ENCODE measurements around the gene PCCA.
"Not testable (repeated sequence)": the region's sequence is repeated elsewhere in the genome, so short reads cannot be mapped to it uniquely, and the experiment has no call there.

Gene PCCA

DNA sequence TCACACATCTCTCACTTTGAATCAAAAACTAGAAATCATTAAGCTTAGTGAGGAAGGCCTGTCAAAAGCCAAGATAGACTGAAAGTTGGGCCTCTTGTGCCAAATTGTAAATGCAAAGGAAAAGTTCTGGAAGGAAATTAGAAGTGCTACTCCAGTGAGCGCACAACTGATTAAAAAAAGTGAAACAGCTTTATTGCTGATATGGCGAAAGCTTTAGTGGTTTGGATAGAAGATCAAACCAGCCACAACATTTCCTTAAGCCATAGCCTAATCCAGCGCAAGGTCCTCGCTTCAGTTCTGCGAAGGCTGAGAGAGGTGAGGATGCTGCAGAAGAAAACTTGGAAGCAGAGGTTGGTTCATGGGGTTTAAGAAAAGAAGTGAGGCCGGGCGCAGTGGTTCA, 7.6 kb downstream of the PCCA start:
- DNase-seq (ENCODE audit: low spot score), result no peak

DNA sequence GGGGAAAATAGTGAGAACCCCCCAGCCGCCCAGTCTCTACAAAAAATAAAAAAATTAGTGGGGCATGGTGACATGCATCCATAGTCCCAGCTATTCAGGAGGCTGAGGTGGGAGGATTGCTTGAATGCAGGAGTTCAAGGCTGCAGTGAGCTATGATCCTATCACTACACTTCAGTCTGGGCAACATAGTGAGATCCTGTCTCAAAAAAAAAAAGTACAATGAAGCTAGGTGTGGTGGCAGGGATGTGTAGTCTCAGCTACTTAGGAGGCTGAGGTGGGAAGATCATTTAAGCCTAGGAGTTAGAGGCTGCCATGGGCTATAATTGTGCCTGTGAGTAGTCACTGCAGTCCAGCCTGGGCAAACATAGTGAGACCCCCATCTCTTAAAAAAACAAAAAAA, 8.9 kb downstream of the PCCA start:
- DNase-seq (ENCODE audit: low spot score), result no peak

DNA sequence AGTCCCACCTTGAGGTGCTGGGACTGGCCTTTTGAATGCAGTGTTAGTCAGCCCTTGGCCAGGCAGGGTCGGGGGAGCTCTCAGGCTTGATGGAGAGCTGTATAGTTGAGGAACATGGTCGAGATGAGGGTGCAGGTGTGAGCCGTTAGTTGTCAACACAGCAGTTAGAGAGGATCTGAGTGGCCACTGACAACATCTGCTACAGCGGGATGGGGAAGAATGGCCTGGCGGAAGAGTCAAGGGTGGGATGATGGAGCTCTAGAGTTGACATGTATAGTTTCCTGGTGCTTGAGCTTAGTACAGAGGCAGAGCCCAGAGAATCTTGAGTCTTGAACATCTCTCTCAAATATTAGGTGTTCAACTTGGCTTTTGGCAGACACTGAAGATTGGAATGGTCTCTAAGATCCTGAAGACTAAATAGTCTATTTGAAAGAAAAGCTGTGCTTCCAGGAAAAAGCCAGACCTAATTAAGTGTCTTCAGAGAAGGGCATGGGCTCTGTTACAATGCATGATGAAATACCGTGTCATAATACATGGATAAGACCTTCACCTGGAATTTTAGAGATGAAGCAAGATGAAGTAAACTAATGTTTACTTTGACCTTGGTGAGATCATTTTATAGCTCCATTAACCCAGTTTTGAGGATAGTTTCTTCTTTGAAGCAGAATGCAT, 9.7 kb downstream of the PCCA start:
- no peak for DNase-seq (ENCODE audit: low spot score)

DNA sequence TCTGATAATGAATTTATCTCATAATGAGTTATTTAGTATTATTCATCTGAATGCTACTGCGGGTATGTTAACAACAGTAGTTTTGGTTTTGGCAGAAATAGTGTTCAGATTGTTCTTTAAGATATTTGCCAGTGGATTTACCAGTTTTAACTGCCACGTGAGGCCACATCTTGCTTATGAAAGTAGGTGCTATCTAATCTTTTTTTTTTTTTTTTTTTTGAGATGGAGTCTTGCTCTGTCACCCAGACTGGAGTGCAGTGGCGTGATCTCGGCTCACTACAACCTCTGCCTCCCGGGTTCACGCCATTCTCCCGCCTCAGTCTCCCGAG, 10.2 kb downstream of the PCCA start:
- not testable (repeated sequence) for DNase-seq (ENCODE audit: low spot score)

DNA sequence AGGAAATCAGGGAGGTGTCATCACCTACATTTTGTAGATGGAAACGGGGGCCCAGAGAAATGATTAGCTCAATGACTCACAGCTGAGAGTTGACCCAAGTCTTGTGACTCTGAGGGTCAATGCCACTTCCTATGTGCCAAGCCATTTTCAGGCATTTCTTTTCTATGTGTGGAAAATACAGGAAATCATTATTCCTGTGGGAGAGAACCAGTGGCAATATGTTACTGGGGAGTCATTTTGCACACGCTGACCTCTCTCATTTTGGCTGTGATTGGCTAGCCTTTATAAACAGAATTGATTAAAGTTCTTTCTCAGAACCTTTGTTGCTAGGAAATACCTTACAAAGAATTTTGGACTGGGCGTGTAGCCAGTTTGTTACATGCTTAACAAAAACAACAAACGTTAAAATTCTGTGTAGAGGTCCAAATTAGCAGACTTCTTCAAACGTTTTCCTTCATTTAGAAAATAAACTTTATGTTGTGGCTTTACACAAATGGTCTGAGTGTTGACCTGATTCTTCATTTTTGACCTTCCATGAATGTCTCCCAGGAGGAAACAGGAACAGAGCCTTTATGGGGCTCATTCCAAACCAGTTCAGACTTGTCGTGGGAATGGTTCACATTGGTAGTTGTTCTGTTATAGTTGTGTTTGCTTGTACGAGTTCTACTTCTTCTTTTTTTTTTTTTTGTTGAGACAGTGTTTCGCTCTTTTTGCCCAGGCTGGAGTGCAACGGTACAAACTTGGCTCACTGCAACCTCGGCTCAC, 11.4 kb downstream of the PCCA start:
- DNase-seq (ENCODE audit: low spot score), result no peak

DNA sequence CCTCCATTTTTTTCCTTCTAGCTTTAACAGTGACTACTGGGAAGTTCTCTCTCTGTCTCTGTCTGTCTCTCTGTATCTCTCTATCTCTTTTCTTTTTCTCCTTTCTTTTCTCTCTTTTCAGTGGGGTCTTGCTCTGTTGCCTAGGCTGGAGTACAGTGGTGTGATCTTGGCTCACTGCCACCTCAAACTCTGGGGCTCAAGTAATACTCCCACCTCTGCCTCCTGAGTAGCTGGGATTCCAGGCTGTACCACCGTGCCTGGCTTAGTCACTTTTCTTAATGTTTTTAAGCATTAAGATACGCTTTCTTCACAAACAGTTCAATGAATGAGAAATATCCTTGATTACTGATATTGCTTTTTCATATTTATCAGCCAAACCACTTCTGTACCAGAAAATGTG, 13.1 kb downstream of the PCCA start:
- DNase-seq (ENCODE audit: low spot score), result no peak

DNA sequence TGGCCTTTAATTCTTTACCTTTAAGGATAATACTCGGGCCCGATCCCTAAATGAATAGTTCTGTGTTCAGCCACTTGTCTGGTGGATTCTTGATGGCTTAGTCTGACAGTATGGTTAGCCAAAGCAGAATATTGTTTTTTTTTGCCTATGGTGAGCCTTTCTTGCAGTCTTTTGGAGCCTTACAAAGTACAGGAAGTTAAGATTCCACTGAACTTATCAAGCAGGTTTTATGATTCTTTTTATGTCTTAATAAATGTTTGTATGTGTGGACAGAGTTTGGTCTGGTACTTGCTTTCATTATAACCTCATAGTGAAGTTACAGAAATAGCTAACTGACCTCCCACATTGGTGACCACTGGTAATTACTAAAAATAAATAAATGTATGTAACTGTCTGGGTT, 17.1 kb downstream of the PCCA start:
- DNase-seq (ENCODE audit: low spot score), result no peak

DNA sequence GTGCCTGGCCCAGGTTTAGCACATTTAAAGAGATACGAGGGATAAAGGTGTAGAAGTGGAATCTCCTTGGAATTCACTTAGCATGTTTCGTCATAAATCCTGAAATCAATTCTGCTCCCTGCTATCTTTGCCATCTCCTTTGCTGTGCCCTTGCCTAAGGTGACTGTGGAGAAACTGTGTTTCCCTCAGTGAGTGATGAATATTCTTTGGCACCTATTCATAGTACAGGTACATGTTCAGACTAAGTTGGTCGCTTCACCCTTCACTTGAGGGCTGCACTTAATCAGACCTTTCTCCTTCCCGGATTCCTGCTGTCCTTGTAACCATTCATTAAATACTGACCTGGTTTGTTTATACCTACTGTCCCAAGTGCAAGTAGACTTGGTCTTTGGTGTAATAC, 17.8 kb downstream of the PCCA start:
- no peak for DNase-seq (ENCODE audit: low spot score)

DNA sequence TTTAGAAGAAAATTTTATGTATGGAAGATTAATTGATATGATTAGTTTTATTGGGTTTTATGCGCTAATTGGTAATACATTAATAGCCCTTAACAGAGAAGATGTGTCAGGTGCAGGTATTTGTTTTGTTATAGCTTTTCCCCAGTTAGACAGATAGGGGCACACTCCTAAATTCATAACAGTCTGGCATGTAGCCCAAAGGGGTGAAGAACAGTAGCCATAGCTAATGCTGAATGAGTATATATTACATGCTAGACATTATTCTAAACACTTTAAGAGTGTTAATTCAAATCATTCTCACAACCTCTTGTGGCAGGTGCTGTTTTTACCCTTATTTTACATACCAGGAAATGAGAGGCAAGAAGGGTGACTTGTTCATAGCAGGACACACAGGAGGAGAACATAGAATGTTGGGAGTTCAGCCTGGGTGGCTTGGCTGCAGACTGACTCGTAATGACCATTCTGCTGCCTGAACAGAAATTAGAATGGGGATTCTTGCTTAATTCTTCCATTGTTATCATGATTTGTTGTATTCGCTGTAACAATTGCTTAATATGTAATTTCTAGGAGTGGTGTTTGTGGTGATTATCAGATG, 20.1 kb downstream of the PCCA start:
- DNase-seq (ENCODE audit: low spot score), result no peak

DNA sequence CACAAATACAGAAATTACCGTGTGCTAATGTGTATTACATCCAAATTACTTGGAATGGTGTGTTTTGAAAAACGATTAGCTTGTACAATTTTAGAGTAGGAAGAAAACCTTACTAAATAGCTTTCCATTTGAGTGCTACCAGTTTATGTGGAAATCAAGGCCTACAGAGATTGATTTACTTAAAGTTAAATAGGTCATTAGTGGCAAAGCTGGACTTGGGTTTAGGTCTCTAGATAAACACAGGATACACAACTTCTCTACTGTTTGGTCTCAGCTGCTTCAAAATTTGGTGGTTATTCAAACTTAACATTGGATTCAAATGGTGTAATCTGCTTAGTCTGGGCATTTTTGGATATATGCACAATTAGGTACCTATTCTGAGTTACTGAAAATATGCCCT, 21.4 kb downstream of the PCCA start:
- DNase-seq (ENCODE audit: low spot score), result no peak

DNA sequence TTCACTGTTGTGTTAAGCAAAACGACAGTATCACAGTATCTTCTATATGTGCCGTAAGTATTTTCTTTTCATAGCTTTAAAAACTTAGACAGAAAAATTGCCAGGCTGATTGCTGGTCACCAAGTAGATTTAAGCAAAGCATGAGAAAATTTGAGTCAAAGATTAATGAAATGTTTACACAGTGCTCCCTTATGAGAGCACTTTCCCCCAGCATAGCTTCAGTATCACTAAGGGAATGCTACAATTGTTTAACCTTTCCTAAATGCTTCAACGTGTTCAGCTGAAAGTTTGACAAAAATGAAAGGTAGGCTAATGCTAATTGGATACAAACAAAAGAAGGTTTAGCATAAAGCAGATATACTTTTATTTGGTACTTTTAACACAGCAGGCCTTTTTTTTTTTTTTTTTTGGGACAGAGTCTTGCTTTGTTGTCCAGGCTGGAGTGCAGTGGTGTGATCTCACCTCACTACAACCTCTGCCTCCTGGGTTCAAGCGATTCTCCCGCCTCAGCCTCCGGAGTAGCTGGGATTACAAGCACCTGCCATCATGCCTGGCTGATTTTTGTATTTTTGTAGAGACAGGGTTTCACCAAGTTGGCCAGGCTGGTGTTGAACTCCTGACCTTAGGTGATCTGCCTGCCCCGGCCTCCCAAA, 23.4 kb downstream of the PCCA start:
- DNase-seq (ENCODE audit: low spot score), result no peak

DNA sequence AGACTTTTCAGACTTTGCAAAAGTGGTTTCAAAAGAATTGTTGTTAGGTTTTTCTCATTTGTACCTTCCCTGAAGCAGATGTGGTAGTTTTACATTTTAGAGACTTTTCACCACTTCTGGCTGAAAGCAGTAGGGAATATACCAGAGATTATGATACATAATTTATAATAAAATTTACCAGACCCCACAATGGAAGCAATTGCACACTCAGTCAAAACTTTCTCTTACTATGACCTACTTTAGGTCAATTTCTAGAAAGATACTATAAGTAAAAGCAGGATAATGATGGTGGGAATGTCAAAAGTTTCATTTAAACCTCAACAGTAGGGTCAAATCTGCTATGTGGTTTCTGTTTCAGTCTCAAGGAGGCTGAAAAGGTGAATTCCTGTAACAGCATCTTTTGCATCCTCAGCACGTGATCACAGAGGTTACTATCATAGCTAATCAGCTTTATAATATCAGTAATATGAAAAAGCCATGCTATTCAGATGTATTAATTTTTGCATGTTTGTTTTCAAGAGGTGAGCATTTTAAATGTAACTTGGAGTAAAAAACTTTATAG, 26.9 kb downstream of the PCCA start:
- no peak for DNase-seq (ENCODE audit: low spot score)

DNA sequence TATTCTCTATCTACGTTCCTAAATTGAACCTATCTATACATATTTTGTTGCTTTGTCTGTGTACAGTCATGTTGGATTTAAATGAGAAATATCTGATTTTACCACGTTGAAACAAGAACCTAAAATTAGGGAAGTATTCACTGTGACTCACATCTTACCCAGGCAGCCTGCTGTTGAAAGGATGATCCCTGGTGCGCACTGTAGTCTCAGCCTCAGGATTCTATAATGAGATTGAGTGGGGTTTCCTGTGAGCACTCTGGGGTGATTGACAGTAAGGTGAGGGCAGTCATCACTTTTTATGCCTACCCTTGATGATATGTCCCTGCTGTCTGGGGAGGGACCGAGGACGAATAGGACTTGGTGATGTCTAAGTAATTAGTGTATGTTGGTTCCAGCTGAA, 35.4 kb downstream of the PCCA start:
- no peak for DNase-seq (ENCODE audit: low spot score)

DNA sequence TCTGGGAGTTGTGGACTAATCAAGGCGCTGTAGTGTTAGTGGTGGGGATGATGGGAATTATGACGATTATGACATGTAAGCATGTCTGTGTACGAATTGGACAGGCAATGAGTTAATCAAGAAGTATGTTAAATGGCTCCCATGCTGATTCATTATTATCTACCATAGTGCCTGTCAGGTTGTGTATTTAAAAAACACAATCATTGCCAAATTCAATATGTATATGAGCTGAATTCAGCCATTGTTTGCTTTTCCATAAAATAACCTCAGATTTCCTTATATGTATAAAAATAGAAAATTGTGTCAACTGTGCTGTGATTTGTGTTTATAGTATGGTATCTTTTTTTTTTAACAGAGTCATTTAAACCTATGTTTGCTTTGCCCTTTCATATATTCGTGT, 37.1 kb downstream of the PCCA start:
- no peak for DNase-seq (ENCODE audit: low spot score)

DNA sequence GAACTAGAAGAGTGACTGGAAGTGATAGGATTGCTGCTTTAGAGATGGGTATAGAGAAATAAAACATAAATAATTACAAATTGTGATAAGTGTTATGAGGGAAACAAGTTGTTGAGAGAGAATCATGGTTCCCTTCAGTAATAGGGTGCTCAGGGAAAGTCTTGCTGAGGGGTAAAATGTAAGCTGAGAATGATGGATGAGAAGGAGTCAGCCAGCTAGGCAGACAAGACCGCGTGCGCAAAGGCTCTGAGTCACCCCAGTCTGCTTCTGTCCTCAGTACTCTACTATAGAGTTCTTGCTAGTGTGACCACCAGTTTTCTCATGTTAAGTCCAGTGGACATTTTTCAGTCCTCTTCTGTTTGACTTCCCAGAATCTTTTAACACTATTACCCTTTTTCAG, 39.5 kb downstream of the PCCA start:
- no peak for DNase-seq (ENCODE audit: low spot score)

DNA sequence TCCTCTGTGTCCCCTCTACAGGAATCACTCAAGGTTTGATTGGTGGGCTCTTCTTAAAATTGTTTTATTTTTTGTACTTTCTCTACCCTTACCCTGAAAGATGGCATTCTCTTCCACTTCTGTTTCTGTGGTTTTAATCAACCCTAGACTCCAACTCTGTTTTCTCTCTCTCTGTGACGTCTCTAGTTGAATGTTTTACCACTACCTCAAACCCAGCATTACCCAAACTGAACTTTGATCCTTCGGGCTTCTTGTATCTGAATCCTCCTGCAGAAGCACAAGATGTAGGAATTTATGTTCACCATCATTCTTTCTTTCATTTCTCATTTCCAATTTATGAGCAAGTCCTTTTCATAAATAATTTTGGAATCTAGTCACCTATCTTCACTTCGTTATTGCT, 39.9 kb downstream of the PCCA start:
- DNase-seq (ENCODE audit: low spot score), result no peak

DNA sequence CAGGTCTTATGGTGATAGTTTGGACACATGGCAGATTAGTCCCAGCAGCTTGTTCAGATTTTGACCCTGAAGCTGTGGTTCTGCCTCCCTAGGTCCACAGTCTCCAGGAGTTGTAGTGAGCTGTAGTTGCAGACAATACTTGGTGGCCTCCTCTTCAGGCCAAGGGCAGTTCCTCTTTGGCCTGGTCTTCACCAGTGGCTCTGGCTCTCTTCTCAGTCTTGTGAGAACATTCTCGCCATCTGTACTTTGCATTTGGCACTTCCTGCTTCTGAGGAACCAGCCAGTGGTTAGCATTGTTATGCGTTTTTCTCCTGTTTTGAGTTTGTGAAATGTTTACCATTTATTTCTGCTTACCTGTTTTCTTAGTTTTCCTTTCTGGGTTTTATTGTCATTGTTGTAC, 40.7 kb downstream of the PCCA start:
- no peak for DNase-seq (ENCODE audit: low spot score)

DNA sequence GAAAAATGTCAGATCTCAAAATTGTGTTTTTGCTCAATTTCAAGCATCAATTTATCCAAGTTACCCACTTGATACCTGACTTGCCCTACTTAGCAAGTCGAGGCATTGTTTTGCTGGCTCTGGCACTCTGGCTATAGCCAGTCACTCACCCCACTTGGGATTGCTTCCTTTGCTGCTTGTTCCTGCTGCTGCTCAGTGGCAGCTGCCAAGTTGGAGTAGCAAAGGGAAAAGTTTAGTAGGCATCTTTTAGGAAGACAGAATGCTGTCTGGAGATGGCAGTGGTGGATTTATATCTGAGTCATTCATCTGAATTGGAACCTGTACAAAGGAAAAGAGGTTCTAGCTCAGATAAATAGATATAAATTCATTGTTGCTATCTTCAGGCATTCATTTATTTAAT, 41.2 kb downstream of the PCCA start:
- DNase-seq (ENCODE audit: low spot score), result no peak

DNA sequence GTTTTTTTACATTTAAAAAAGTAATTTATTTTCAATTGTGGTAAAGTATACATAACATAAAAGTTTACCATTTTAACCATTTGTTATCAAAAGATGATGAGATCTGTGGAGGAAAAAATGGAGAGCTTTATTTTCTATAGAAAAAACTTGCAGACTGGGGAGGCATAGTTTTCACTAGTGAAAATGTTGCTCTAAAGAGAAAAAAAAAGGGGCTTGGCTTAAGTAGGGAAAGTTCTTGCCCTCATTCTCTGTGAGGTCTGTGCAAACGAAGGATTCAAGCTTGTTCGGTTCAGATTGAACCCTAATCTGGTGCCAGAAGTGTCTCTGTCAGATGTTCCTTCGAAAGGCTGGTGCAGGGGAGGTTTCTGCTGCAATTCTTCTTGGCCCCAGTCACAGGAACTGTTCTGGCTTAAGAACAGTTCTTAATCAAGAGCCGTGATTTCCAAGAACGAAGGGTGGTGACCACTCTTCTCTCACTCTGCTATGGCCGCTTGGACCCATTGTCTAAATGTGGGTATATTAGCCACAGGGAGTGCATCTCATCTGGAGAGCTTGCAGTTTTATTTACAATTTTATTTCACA, 42.1 kb downstream of the PCCA start:
- DNase-seq (ENCODE audit: low spot score), result no peak

DNA sequence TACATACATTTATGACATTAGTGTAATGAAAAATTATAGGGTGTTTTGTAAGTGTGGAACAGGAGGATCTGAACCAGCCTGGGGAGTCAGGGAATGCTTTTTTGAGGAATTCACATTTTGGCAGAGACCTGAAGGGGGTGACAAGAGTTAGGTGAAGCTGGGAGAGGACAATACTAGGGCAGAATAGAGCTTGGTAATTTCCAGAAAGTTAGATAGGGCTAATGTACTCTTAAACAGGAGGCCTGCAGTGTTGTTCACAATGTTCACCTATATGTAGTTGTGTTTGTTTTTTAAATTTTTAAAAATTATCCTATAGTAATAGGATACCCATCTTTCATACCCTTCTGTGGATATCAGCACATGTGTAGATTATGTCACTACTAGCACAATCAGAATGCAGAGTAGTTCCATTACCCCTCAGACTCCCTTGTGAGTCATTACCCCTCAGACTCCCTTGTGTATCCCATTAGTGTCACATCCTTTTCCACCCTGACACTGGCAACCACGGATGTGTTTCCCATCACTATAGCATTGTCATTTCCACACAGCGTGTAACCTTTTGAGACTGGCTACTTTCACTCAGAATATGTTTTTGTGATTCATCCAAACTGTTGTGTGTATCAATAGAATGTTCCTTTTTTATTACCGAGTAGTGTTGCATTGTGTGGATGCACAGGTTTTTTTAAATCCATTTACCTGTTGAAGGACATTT, 43.1 kb downstream of the PCCA start:
- DNase-seq (ENCODE audit: low spot score), result no peak

DNA sequence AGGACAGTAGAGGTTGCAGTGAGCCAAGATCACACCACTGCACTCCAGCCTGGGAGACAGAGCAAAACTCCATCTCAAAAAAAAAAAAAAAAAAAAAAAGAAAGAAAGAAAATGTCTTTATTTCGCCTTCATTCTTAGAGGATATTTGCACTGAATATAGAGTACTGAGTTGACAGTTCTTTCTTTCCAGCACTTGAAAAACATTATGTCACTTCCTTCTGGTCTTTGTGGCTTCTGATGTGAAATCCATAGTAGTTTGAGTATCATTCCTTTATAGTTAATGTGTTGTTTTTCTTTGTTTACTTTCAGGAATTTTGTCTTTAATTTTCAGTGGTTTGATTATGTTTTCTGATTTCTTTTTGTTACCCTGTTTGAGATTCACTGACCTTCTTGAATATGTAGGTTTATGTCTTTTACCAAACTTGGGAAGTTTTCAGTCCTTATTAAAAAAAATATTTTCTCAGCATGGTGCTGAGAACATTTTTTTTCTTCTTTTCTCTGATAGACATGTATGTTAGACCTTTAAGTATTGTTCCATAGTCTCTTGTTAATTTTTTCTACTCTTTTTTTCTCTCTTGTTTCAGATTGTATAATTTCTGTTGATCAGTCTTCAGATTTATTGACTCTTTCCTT, 50.1 kb downstream of the PCCA start:
- DNase-seq (ENCODE audit: low spot score), result no peak
